ENCODE measurements around the gene KCTD16. TPM values are rescaled to one million over a fixed set of nuclear protein-coding genes. Genes with fewer than 3 reads are reported as not detected.
A peak's percentile ranks its signal among the peaks of the same experiment; 100 is the strongest.

KCTD16 gene
- total RNA-seq, 1 experiment from 2014 or later, result not detected

DNA sequence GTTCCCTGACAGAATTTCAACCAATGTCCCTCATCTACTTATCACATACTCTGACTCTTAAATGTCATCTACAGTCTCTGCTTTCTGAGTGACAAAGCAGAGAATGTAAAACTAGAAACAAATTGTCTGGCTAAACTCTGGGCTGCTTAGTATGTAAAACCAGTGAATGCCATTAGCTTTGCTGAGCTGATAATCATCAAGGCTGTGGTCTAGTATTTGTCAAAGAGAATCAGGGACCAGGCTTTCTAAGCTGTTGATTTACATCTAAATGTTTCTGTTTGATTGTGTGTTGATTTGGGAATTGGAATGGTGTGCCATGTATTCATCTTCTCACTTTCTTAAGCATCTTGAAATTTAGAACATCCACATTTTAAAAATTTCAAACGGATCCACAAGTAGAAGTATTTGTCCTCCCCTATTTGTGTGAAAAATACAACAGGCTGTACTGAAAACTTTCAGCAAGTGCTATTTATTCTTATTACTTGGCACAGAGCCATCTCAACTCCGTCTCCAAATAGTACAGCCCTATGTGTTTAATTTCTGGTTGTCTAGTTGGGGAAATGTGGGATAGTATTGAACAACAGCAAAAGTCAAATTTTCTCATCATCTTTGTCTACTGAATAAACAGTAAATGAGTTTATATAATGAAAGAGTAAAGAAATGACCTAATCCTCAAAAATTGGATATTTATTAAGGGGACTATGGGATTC is 251.5 kb downstream of the KCTD16 start:
- DNase-seq (ENCODE audit: low spot score), result no peak
- in situ Hi-C loops (cut with HindIII; ENCODE audit: low sequenced_read_pairs), result no loop called here

DNA sequence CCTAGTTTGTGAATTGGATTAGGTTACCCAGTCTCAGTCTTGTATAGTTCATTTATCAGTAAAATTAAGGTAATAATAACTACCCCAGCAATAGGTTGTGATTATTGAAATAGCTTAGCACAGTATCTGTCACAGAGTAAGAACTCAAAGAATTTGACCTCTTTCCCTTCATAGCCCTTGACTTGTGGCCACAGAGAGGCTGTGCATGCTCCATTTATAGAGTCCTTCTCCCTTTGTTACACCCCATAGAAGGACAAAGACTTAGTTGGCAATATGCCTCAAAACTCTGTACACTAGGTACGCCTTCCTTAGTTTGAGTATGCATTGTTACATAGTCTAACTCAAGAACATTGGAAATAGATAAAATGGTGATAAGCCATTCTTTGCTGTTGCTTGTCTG is 257.2 kb downstream of the KCTD16 start:
- DNase-seq (ENCODE audit: low spot score), result no peak
- in situ Hi-C loops (cut with HindIII; ENCODE audit: low sequenced_read_pairs), result no loop called here

DNA sequence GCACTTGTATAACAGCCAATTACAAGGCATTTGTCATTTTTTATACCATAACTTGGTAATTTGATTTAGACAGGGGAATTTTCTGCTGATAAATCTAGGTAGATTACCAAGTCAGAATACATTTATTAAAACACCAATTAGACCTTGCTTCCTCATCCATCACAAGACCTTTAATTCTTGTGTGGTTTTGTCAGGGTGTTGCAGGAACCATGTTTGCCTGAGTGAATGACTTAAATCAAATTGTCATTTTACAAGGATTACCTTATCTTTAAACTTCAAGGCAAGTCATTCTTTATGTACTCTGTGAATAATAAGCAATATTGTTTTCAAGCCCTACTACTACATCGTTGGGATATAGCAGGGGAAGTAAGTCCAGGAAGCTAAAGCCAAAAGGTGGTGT is 257.7 kb downstream of the KCTD16 start:
- in situ Hi-C loops (cut with HindIII; ENCODE audit: low sequenced_read_pairs), result no loop called here
- DNase-seq (ENCODE audit: low spot score), result no peak

DNA sequence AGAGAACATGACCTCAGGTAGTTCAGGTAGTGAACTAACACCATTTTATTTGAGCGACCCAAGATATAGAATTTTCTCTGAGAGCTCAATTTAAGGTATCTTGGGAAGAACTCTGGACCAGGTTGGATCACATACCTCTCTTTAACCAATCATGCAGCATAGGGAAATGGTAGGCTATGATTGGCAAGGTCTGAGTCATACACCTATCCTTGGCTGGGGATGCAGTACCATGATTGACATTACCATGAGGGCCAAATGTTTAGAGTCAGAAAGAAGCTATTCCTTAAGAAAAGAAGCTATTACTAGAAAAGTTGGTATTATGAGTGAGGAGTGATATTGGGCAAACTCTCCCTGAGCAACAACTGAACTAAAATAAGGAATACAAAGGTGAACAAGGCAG is 258.7 kb downstream of the KCTD16 start:
- in situ Hi-C loops (cut with HindIII; ENCODE audit: low sequenced_read_pairs), result no loop called here
- no peak for DNase-seq (ENCODE audit: low spot score)

DNA sequence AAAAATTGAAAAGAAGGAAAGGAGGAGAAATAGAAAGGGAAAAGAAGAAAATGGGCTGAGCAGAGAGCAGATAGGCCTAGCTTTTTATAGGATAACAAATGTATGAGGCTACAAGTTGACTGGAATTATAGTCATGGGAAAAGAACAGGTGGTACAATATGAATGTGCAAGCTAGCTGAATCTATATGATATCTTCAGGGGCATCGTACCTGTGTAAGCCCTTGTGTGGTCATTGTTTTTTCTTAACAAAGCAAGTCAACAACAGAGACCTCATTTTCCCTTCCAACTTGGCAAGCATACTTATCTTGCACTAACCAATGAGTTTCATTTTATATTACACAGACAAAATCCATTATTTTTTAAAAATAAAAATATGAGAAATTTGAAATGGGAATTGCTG is 259.2 kb downstream of the KCTD16 start:
- in situ Hi-C loops (cut with HindIII; ENCODE audit: low sequenced_read_pairs), result no loop called here

DNA sequence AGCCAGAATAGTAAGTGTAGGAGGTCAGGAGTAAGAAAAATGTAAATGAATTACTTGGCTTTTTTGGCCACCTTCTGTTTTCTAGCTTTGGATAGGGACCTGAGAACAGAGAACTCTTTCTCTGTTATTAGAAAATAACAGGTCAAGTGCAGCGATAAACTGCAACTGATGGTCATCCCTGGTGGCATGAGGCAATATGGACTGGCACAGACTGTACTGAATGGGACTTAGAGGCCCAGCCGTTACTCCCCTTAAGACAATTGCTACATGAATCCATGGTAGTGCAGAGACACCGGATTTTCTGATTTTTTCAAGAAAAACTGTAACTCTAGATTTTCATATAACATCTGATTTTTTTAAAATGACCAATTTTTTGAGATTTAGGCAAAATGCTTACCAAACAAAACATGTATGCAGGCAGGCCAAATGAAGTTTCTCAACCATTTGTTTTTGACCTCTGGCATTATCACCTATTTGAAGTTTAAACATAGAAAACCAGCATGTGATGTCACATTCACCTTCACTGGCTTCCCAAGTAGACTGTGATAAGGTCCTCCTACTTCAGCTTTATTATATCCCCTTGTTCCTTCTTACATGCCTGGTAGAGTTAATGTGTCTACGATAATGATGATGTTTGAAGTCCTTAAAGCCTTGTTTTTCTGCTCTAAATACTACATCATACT is 262.6 kb downstream of the KCTD16 start:
- no peak for DNase-seq (ENCODE audit: low spot score)
- in situ Hi-C loops (cut with HindIII; ENCODE audit: low sequenced_read_pairs), result no loop called here

More for the DNA sequence above, 259.2 kb downstream of the KCTD16 start:
- DNase-seq (ENCODE audit: low spot score), result no peak

DNA sequence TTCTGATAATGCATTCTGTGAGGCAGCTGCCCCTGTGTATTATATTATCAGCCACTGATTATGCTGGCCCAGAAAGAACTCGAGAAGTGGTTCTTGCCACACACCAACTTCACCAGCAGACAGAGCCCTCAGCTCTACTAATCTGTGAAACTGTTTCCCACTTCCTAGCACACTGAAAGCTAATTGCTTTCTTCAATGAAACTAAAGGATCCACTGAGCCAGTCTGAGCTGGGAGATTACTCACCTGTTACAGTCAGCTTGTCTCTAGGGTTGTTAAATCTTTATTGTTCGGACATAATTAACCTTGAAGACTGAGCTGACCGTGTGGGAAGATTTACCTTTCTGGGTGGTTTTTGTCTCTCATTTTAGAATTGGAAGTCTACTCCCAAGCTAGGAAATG is 263.2 kb downstream of the KCTD16 start:
- in situ Hi-C loops (cut with HindIII; ENCODE audit: low sequenced_read_pairs), result no loop called here
- DNase-seq (ENCODE audit: low spot score), result no peak

DNA sequence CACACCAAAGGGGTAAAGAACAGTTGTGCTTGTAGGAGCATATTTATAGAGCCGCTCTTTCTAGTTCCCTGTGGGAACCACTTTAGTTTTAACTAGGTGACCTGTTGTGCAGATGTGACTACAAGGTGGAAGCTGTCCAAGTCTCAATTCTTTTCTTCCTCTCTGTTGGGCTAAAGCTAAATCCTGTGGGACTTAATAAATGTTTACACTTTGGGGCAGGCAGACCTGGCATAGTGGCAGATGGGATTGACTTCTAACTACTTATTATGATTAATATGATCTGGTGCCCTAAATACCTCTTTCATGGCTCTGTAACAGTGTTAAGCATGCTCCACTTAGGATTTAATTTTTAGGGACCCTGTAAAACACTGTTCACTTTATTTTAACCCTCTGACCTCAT is 265.3 kb downstream of the KCTD16 start:
- in situ Hi-C loops (cut with HindIII; ENCODE audit: low sequenced_read_pairs), result no loop called here
- no peak for DNase-seq (ENCODE audit: low spot score)

DNA sequence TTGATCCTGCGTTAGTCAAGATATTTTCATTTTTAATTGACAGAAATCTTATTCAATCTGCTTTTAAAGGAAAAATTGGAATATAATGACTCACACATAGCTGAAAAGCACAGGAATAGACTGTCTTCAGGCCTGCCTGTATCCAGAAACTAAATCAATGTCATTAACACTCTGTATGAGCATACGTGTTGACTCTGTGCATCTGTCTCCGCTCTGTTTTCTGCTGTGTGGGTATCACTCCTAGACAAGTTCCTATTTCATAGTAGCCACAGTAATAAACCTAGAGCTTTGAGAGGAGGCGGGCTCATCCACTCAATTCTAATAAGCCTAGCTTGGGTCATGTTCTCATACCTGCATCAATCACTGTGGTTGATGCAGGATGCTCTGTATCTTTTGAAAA is 267.6 kb downstream of the KCTD16 start:
- in situ Hi-C loops (cut with HindIII; ENCODE audit: low sequenced_read_pairs), result no loop called here
- no peak for DNase-seq (ENCODE audit: low spot score)

DNA sequence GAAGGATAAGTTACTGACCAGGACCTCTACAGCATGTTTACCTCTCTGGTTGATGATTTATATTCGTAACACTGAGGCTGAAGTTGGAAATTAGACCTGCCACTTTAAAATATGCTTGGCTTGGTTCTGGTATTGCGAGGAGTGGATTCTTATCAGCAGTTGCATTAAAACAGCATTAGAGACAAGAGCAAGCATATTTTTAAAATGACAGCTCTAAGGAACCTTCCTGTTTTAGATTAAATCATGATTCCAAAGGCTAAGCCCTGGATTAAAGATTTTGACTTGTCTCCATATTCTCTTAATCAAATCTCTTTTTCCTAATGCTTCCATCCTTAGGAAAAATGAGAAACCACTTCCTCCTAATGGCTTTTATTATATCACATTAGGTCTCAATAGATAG is 277.8 kb downstream of the KCTD16 start:
- no peak for DNase-seq (ENCODE audit: low spot score)
- in situ Hi-C loops (cut with HindIII; ENCODE audit: low sequenced_read_pairs), result no loop called here

DNA sequence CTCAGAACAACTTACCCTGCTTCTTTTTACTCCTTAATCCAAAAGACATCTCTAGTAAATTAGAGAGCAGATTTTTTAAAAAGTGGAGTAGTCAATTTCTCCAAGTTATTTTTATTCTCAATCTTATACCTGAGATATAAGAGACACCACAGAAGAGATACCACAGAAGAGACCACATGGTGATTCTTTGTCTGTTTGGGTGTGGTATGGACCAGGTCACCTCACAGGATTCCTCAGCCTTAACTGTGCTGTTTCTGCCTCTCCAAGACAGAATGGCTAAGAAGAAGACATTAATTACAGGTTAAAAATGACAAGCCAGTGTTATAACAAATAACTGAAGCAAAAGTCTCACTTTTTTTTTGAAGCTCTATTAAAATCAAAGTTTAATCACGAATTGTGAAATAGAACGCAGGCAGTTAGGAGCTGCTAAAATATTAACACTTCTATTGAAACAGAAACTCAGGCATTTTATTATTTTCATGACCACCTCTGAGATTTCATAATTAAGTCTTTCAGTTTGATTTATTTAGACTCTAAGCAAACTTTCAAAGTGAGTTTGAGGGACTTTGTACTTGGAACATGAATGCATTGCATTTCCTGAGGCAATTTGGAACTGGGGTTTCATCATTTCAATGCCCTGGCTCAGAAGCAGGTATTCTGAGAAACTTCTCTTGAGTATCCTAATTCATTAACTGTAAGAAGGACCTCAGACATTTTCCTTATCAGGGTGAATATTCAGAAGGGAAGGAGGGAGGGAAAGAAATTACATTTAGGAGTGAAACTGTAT is 280.7 kb downstream of the KCTD16 start:
- in situ Hi-C loops (cut with HindIII; ENCODE audit: low sequenced_read_pairs), result no loop called here
- no peak for DNase-seq (ENCODE audit: low spot score)

DNA sequence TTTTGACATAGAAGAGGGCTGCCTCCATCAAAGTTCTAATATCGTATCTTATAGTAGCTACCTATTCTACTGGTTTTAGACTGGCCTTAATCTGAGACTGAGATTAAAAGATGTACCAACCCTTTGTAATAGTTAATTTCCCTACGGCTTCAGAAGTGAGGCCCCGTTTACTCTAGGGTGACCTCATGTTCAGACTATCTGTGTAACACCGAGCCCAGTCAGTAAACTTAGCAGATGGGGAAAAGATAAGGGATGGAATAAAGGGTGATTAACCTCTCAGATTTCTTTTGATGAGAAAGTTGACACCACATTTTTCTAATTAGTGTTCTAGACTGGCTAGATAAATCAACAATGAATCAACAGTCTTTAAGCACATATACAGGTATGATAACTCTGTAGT is 283.1 kb downstream of the KCTD16 start:
- in situ Hi-C loops (cut with HindIII; ENCODE audit: low sequenced_read_pairs), result no loop called here
- DNase-seq (ENCODE audit: low spot score), result no peak

DNA sequence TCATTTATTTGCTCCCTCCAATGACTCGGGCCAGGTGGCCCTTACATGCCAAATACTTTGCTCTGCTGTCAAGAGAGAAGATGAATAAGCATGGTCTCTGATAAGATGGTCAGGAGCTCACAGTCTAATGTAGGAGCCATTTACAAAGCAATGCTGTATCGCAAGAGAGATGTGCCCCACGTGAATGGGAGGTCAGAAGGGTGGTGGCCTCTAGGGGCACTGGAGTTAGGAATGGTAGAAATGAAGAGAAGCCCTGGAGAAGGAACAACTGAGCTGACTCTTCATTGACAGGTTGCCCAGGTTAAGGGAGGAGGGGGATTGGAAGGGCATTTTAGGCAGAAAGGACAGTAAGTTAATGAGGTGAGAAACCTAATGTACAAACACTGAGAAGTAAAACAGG is 286.5 kb downstream of the KCTD16 start:
- DNase-seq (ENCODE audit: low spot score), result no peak
- in situ Hi-C loops (cut with HindIII; ENCODE audit: low sequenced_read_pairs), result no loop called here

DNA sequence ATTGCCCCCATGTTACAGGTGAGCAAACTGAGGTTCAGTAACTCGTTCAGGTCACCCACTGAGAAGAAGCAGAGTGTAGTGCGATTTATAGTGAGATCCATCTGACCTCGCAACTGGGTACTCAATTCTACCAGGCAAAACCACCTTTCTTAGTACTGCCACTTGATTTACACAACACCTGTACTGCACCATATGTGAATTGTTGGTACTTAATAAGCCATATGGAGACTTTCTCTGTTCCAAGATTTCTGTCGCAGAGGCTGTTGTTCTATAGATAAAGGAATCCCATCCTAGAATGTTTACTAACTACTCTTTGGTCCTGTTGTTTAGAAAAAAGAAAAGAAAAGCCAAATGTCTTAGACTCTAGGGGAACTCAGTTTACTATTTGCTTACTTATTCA is 287.5 kb downstream of the KCTD16 start:
- in situ Hi-C loops (cut with HindIII; ENCODE audit: low sequenced_read_pairs), result no loop called here
- DNase-seq (ENCODE audit: low spot score), result no peak

DNA sequence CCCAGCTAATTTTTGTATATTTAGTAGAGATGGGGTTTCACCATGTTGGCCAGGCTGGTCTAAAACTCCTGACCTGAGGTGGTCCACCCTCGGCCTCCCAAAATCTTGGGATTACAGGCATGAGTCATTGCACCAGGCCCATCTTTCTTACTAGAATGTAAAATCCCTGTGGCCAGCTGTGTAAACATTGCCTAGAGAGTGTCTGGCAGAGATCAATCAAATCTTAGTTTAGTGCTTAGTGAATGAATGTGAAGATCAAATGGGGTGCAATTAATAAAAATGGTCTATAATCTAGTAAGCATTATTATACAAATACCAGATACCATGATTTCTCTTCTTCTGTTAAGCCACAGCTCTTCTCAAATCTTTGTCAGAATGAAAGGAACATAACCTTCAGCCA is 289.9 kb downstream of the KCTD16 start:
- DNase-seq (ENCODE audit: low spot score), result no peak
- in situ Hi-C loops (cut with HindIII; ENCODE audit: low sequenced_read_pairs), result no loop called here

DNA sequence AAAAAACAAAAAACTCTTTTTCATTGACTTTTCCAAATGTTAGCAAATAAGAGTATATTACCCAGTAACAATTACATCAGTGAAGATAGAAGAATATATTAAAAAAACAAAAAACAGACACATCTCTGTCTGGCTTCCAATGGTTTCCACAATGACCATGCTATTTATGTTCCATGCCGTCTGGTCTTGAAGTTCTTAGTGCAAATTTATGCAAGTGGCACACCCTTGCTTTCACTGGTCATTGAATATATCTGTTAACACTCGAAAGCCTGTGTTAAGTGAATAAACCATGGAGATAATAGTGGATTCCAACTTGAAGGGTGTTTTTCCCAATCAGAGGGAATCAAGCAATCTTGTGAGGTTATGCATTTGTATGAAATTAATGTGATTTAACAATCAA is 291.9 kb downstream of the KCTD16 start:
- in situ Hi-C loops (cut with HindIII; ENCODE audit: low sequenced_read_pairs), result no loop called here
- DNase-seq (ENCODE audit: low spot score), result no peak

DNA sequence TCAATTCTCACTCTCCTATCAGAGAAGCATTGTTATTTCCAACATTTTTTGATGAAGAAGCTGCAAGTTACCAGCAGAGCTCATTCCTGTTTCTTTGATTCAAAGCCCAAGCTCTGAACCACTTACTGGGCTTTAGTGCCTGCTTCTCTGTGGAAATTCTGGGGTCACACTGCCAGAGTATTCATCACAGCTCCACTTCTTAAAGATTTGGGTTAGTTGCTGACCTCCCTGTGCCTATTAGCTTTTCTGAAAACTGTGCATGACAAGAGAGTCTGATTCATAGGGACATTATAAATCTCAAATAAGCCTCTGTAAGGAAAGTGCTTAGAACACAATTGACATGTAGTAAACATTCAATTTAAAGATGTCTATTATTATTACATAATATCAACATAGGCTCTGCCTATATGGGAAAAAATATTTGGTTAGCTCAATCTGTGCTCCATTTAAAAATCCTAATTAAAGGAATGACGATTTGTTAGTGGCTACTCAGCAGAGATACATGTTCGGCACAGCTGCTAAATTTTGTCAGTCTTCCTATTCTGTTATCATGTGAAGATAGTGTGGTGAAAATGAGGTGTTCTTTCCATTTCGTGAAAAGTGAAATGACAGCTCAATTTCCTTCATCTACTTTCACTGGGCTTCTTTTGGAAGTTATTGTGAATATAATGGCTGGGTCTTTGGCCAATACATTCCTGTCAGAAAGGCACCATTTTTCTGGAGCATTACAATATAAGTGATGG is 293.0 kb downstream of the KCTD16 start:
- in situ Hi-C loops (cut with HindIII; ENCODE audit: low sequenced_read_pairs), result no loop called here

DNA sequence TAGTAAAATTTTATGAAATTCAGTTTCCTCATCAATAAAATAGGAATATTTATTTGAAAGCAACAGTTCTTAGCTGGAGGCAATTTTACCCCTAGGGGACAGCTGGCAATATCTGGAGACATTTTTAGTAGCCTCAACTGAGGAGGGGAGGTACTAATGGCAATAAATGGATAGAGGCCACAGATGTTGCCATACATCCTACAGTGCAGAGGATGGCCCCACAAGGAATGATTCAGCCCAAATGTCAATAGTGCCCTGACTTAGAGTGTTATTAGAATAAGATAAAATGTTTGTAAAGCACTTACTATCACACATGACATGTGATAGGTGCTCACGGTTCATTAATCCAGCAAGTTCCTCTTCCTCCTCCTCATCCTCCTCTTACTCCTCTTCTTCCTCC is 293.6 kb downstream of the KCTD16 start:
- DNase-seq (ENCODE audit: low spot score), result no peak
- in situ Hi-C loops (cut with HindIII; ENCODE audit: low sequenced_read_pairs), result no loop called here

More for the DNA sequence above, 293.0 kb downstream of the KCTD16 start:
- no peak for DNase-seq (ENCODE audit: low spot score)

DNA sequence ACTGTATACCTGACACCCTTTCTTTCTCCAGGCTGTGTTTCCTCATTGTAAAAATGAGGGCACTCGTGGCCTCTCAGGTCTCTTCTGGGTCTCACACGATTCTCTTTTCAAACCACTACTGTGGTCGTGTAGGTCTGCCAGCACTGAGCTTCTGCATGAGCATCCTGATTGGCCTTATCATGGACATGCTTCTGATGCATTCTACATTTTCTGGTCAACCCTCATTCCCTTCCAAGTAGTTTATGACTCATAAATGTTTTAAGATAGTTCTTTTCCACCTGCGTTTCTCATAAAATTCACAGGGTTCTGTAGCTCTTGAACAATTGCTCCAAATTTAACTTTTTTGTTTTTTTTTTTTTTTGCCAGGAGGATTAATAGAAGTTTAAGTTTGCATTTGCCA is 294.8 kb downstream of the KCTD16 start:
- in situ Hi-C loops (cut with HindIII; ENCODE audit: low sequenced_read_pairs), result no loop called here
- DNase-seq (ENCODE audit: low spot score), result no peak

DNA sequence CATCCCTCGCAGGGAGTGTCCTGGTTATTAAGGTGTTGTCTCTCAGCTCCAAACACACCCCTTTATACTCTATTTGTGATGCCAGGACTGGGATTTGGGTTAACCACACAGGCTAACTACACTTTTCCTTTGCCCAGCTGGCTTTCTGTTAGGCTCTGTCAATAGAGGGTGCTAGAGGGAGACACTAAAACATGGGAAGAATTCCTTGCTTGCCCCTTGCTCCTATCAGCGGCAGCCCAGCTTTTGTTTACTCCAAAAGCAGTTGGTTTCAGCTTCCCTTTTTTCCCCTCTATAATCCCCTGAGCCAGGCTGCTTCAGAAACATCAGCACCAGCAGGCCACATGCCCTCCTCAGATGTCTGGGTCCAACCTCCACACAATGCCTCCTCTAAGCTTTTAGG is 297.1 kb downstream of the KCTD16 start:
- in situ Hi-C loops (cut with HindIII; ENCODE audit: low sequenced_read_pairs), result no loop called here
- DNase-seq (ENCODE audit: low spot score), result peak; percentile 11

Measured in G401 (cell line).